Muscle layer of colon (tissue), 2 donors: ENCODE measurements around the gene SORD.
"Not testable (repeated sequence)": the region's sequence is repeated elsewhere in the genome, so short reads cannot be mapped to it uniquely, and the experiment has no call there.

Experiments
- H3K27ac ChIP-seq: one replicate; pipeline ENCODE4 v1.7.0; 2013; ENCODE audit warnings: low read depth, mild to moderate bottlenecking, low read length, moderate library complexity
- H3K27me3 ChIP-seq, 2 donors: one replicate each; pipeline ENCODE4 v1.7.0; 2013; ENCODE audit warnings: low read length in 2 of 2, mild to moderate bottlenecking in 2 of 2; ENCODE audit not compliant: insufficient read depth in 2 of 2, control insufficient read depth in 1 of 2
- H3K36me3 ChIP-seq: one replicate; pipeline ENCODE4 v1.7.0; 2013; ENCODE audit warnings: mild to moderate bottlenecking, low read length; ENCODE audit not compliant: insufficient read depth
- H3K4me1 ChIP-seq: one replicate; pipeline ENCODE4 v1.7.0; 2013; ENCODE audit warnings: mild to moderate bottlenecking, low read length; ENCODE audit not compliant: insufficient read depth
- H3K4me3 ChIP-seq, 2 donors: one replicate each; pipeline ENCODE4 v1.7.0; 2013; ENCODE audit warnings: low read length in 2 of 2, low read depth in 1 of 2, mild to moderate bottlenecking in 1 of 2, moderate library complexity in 1 of 2
- H3K9ac ChIP-seq: one replicate; pipeline ENCODE4 v1.7.0; 2013; ENCODE audit warnings: low read length
- H3K9me3 ChIP-seq: one replicate; pipeline ENCODE4 v1.7.0; 2013; ENCODE audit warnings: mild to moderate bottlenecking, low read length
- donor health status: abdominal sarcoma.
- donor health status: Adenocarcinoma of cecum.

SORD gene

DNA sequence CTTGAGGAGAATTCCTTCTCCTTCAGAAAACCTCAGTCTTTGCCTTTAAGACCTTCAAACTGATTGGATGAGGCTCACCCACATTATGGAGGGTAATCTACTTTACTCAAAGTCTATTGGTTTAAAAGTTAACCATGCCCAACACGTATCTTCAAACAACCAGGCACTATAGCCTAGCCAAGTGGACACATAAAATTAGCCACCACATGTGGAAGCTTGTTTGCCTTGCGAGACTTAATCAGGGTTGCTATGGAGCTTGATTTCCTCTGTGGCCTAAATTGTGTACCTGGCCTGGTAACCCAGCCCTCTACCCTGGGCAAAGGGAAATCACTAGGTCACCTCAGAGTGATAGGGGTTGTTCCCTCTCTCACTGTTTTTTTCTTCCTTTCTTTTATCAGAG is 19.9 kb downstream of the SORD start:
- not testable (repeated sequence) for H3K9ac ChIP-seq, H3K4me1 ChIP-seq, H3K4me3 ChIP-seq, H3K36me3 ChIP-seq, H3K27me3 ChIP-seq, H3K27ac ChIP-seq, H3K9me3 ChIP-seq

GRCh38 chr15:45044270-45044669 is 21.3 kb downstream of the SORD start:
- not testable (repeated sequence) for H3K9me3 ChIP-seq, H3K27ac ChIP-seq, H3K4me1 ChIP-seq, H3K9ac ChIP-seq, H3K27me3 ChIP-seq, H3K36me3 ChIP-seq, H3K4me3 ChIP-seq

GRCh38 chr15:45048449-45048793 is 25.4 kb downstream of the SORD start:
- not testable (repeated sequence) for H3K27me3 ChIP-seq, H3K36me3 ChIP-seq, H3K27ac ChIP-seq, H3K9ac ChIP-seq, H3K4me3 ChIP-seq, H3K4me1 ChIP-seq, H3K9me3 ChIP-seq

GRCh38 chr15:45048794-45049631 is 26.0 kb downstream of the SORD start:
- no peaks in the 10 kb centered on the region for H3K9me3 ChIP-seq
- peaks cover 4% of the 10 kb centered on the region for H3K36me3 ChIP-seq
- no peaks in the 10 kb centered on the region for H3K27me3 ChIP-seq
- H3K9ac ChIP-seq, result no peak overlapping the region
- H3K27ac ChIP-seq, result no peak overlapping the region
- no peak overlapping the region for H3K4me3 ChIP-seq
- H3K4me1 ChIP-seq, result no peaks in the 10 kb centered on the region

DNA sequence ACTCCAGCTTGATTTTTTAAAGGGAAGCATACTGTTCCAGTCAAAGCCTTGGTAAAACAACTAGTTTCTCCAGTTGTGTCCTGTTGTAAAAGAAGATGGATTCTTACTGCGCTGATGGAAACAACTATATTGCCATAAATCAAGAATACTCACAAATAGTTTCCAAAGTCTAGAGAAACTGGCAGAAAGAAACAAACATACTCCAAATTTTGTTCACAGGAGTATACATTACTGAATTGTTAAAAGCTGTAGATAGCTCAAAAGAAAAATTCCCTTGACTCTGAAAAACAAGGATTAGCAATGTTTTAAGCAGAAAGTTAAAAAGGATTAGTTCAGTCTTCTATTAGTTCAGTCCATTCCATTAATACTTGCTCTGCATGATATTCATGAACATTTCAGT is 27.6 kb downstream of the SORD start:
- no peak overlapping the region for H3K27ac ChIP-seq
- no peak overlapping the region for H3K9ac ChIP-seq
- no peaks in the 10 kb centered on the region for H3K4me1 ChIP-seq
- peaks cover 4% of the 10 kb centered on the region for H3K36me3 ChIP-seq
- no peaks in the 10 kb centered on the region for H3K9me3 ChIP-seq
- no peak overlapping the region for H3K4me3 ChIP-seq
- no peaks in the 10 kb centered on the region for H3K27me3 ChIP-seq

DNA sequence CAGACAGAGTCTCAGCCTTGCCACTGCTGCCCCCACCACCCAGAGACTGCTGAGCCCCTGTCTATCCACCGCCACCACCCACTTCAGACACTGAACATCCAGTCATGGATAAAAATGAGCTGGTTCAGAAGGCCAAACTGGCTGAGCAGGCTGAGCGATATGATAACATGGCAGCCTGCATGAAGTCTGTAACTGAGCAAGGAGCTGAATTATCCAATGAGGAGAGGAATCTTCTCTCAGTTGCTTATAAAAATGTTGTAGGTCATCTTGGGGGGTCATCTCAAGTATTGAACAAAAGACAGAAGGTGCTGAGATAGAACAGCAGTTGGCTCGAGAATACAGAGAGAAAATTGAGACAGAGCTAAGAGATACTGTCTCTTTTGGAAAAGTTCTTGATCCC is 29.7 kb downstream of the SORD start:
- H3K4me1 ChIP-seq, H3K4me3 ChIP-seq, H3K9me3 ChIP-seq, H3K9ac ChIP-seq, H3K36me3 ChIP-seq, H3K27me3 ChIP-seq, H3K27ac ChIP-seq: not testable (repeated sequence)

GRCh38 chr15:45058690-45059675 is 36.0 kb downstream of the SORD start:
- not testable (repeated sequence) for H3K27me3 ChIP-seq, H3K9me3 ChIP-seq, H3K4me3 ChIP-seq, H3K4me1 ChIP-seq, H3K36me3 ChIP-seq, H3K27ac ChIP-seq, H3K9ac ChIP-seq

GRCh38 chr15:45062301-45062700 is 39.3 kb downstream of the SORD start:
- H3K4me3 ChIP-seq, H3K27ac ChIP-seq, H3K9me3 ChIP-seq, H3K27me3 ChIP-seq, H3K9ac ChIP-seq, H3K4me1 ChIP-seq, H3K36me3 ChIP-seq: not testable (repeated sequence)

- Histone ChIP-seq H3K9ac (no peak overlapping the region), H3K36me3 (no peaks in the 10 kb centered on the region), H3K27ac (no peak overlapping the region), H3K4me1 (no peaks in the 10 kb centered on the region), H3K9me3 (no peaks in the 10 kb centered on the region), H3K4me3 (no peak overlapping the region), H3K27me3 (no peaks in the 10 kb centered on the region)
Measured at GRCh38 chr15:45064386-45064785, 41.4 kb downstream of the SORD start.

GRCh38 chr15:45069942-45070360 is 47.0 kb downstream of the SORD start:
- H3K36me3 ChIP-seq, H3K4me1 ChIP-seq, H3K27ac ChIP-seq, H3K9ac ChIP-seq, H3K27me3 ChIP-seq, H3K4me3 ChIP-seq, H3K9me3 ChIP-seq: not testable (repeated sequence)

- not testable (repeated sequence) for H3K27me3 ChIP-seq, H3K36me3 ChIP-seq, H3K27ac ChIP-seq, H3K9me3 ChIP-seq, H3K4me1 ChIP-seq, H3K9ac ChIP-seq, H3K4me3 ChIP-seq
Measured at GRCh38 chr15:45073602-45074001, 50.6 kb downstream of the SORD start.
